ENCODE measurements around the gene TSSC4.
A peak's percentile ranks its signal among the peaks of the same experiment; 100 is the strongest.

The TSSC4 gene

DNA sequence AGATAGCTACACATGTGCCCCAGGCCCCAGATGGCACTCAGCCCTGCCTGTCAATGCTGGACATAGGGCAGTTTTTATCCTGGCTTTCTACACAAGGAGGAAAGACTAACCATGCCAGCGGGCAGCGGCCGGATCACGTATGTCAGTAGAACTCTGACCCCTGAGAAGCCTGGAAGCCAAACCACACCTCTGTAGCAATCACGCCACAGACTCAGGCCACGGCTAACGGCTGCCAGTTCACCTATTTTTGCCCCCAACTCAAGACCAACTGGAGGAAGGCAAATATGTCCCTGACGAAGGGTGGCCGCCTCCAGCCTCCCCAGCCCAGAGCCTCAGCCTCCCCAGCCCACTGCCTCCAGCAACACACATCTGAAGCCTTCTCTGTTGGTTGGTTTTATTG, 30.7 kb upstream of the TSSC4 start:
- DNase-seq, result no peak

- no peak for DNase-seq
Observed at GRCh38 chr11:2374456-2375201, 25.9 kb upstream of the TSSC4 start.

DNA sequence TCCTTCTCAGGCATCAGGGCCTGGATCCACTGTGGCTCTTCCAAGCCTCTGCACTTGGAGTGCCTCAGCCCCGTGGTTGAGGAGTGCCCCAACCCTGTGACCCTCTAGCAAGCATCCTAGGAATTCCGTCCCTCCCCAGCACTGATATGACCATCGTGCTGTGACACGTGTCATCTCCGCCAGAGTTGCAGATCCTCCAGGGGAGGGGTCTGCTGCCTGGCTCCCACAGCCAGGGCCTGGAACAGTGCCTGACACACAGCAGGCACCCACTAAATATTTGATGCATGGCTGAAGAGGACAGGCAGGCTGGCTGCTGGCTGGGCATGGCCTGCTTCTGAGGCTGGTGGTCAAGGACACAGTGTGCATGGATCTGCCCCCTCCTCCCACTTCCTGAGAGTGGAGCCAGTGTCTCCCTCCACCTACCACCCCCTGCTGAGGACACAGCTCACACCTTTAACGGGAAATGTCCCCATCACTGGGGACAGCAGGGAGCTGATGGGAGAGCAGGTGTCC, 25.2 kb upstream of the TSSC4 start:
- no peak for DNase-seq

DNA sequence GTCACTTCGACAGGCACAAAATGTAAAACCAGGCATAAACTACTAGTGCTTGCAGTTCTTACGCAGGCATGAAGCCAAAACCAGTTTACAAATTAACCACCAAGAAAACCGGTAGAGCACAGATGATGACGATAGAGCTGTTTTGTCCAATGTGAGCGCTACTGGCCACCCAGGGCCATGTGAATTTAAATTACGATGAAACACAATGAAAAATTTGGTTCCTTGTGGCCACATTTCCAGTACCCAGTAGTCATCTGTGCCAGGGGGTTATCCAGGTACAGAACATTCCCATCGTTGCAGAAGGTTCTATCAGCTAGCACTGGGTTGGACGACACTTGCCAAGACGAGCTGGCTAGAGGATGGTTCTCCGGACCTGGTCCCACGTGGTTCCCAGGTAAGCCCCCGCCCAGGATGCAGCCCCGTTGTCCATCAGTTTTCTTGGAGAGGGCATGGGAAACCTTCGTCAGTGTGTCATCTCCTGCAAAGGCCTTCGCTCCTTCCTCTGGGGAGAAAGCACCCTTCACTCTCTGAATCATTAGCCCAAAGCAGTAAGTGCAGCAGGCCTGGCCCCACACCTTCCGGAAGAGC, 24.5 kb upstream of the TSSC4 start:
- DNase-seq, result no peak

GRCh38 chr11:2376751-2377451, 23.6 kb upstream of the TSSC4 start, which contains the start of gene CD81:
Gene CD81 (plus strand): TSS chr11:2377310. CDS start chr11:2377550, 240 bp downstream.
- peak; percentile 60 for DNase-seq

DNA sequence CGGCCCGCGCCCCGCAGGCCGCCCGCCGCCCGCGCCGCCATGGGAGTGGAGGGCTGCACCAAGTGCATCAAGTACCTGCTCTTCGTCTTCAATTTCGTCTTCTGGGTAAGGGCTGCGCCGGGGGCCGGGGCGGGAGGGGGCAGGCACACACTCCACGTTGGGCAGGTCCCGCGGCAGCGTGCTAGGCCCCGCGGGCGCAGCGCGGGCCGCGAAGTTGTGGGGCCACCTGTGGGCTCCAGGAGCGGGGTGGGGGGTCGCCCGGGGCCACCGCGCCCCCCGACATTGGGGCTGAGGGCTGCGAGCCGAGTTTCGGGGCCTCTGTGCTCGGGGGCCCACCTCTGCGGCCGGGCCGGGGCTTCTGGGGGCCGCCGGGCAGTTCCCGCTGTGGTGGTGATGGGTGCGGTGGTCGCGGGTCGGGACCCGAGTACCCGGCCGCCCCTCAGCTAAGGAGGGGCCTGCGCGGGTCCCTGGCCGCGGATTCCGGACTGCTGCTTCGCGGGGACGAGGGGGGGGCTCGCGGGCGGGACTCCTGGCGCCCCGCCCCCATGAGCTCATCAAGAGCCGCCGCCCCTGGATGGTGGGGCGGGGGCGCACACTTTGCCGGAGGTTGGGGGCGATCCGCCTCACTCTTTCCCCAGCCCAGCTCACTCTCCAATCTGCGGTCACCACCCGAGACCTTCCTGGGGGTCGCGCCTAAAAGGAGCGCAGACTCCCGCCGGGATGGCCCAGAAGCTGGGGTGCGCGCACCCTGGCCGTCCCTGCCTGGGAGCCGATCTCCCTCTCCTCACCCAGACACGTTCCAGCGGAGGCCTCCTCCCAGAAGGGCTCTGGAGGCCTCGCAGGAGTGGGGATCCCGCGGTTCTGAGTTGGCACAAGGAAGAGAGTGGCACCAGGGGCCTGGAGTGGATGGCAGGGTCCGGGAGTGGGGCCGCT, 22.8 kb upstream of the TSSC4 start:
- peak; percentile 75 for DNase-seq

DNA sequence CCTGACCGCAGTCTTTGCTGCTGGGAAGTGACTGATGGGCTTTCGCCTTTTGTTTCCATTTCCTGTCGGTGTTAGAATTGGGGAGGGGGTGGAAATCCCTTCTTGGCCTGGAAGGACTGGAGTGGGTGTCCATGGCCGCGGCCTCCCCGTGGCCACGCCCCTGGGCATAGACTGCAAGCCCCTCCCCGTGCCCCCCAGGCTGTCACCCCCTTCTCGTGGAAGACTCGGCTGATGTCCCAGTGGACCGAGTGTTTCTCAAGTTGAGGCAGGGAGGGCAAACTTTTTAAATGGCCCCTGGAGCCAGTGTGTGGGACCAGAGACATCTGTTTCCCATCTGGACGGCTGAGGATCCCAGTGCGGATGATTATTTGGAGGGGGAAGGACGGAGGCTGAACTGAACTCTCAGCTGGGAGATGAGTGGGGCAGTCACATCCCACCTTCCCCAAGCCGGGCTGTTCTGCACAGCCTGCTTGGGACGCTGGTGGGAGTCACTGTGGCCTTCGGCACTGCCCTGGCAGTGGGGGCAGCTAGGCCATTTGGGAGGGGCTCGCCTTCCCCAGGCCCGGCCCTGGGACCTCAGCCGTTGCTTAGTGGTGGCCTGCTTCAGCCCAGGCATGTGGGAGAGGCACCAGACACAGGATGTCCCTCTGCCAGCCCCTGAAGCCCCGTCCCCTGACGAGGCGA, 21.9 kb upstream of the TSSC4 start:
- DNase-seq, result no peak

- DNase-seq, result no peak
Observed at GRCh38 chr11:2379466-2380174, 20.9 kb upstream of the TSSC4 start.

DNA sequence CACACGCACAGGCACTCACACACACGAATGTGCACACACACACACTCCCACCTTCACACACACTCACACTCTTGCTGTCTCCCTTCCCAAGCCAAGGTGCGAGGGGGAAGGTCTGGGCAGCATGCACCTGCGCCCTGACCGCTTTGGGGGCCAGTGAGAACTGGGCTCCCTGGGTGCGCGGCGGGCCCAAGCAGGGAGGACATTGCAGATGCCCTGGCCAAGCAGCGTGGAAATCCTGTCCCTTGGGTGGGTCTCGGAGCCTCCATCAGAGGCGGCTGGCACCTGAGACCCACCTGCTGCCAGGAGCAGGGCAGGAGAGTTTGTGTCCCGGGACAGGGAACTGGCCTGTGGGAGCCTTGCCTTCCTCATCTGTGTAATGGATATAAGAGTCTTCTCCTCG, 20.2 kb upstream of the TSSC4 start:
- DNase-seq, result no peak

DNA sequence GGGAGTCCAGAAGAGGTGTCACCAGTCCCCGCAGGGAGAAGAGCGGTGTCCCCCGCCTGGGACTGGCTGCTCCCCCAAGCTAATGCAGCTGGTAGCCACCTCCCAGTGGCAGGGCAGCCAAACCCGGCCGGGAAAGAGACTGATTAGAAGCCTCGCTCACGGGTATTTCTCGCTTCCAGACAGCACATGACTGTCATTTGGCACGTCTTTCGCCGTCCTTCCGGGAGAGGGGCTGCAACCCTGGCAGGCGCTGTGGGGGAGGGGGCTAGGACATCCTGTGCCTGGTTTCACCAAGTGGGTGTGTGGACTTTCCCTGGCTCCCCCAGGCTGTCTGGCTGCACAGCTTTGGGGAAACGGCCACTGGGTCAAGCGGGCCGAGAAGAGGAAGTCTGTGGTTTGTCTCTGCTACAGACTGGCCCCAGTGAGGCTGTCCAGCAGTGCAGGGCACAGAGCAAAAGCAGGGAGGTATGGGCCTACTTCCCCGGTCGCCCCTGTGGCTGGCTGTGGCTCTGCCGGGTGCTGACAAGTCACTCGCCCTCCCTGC, 19.7 kb upstream of the TSSC4 start:
- no peak for DNase-seq

GRCh38 chr11:2381494-2382128, 18.9 kb upstream of the TSSC4 start:
- no peak for DNase-seq

GRCh38 chr11:2382129-2382517, 18.4 kb upstream of the TSSC4 start:
- no peak for DNase-seq

DNA sequence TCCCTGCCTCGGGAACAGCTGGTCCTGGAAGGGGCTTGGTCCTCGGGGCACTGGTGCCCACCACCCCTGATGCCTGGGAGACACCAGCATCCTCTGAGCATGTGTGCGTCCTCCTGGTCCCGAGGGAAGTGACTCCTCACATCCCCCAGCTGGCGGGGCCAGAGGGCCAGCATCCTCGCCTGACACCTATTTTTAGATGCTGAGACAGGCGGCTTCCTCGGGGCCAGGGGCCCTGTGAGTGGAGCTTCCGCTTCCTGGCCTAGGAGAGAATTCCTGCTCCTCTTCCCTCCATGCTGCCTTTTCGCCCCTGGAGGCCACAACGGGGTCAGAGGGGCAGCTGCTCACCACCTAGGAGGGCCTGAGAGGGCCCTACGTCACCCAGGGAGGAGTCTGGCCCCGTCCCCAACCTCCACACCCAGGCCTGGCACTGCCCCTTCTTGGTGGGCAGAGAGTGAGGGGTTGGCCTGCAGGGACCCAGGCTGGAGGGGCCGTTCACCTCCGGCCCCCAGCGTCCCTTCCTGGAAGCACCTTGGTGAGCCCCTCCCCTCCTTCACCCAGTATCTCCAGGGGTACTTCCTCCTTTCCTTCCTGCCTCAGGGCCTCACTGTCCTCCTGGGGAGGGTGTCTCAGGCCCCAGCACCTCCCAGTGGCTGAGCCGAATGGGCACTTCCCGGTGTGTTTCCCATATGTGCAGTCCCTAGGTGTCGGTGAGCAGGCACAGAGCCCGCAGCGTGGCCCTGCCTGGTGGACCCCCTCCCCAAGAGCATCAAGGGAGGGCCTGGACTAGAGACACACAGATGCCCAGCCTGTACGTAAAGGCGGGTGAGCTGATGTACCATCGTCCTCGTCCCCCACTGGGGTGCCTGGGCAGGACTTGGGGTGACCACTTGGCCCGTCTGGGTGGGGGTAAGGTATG, 17.4 kb upstream of the TSSC4 start:
- no peak for DNase-seq

- no peak for DNase-seq
Observed at GRCh38 chr11:2383852-2384804, 16.4 kb upstream of the TSSC4 start.

DNA sequence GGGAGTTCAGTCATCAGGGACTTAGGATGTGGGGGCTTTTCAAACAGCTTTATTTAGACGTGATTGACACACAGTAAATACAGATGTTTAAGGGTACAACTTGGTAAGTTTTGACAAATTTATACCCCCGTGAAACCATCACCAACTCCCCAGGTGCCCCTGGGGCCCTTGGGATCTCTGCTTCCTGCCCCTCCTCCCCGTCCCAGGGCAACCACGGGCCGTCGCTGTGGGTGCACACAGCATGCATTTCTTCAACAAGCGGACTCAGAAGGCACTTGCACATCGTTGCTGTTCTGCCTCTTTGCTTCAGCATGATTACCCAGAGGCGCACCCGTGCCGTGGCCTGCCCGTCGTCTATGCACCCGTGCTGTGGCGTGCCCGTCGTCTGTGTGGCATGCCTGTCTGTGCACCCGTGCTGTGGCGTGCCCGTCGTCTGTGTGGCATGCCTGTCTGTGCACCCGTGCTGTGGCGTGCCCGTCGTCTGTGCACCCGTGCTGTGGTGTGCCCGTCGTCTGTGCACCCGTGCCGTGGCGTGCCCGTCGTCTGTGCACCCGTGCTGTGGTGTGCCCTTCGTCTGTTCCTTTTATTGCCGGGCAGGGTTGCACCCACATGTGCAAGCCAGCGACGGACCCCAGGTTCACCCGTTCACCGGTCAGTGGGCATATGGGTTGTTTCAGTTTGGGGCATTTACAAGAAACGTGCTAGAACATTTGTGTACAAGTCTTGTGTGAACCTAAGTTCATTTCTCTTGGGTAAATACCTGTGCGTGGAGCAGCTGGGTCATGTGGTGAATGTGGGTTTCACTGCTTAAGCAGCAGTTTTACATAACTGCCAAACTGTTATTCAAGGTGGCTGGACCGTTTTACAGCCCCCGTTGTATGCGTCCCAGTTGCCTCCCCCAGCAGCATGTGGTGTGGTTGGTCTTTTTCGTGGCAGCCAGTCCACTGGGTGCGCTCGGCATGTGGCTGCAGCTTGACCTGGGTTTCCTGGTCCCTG, 15.1 kb upstream of the TSSC4 start:
- DNase-seq, result no peak

DNA sequence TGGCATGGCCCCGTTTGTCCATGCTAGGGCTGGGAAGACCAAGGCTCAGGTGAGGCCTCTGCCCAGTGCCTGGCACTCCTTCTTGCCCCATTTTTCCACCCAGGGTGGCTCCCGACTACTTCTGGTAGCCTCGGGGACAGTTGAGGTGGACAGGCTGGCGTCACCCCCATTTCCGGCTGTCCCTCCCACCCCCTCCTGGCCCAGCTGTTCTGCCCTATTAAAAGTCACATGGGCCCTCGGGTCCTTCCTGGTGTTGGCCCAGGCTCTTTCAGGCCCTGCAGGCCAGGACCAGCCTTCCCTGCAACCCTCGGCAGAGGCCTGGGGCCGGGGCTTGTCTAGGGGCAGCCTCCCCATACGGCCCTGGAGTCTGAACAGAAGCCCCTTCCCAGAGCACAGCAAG, 14.0 kb upstream of the TSSC4 start:
- no peak for DNase-seq

Data from activated naive CD4-positive, alpha-beta T cell treated with anti-CD3 and anti-CD28 coated beads, Interleukin-2, amount 50 U/mL, for 16 hours (primary cell).